Measurements from ENCODE around the gene AEN. TPM values are rescaled to one million over a fixed set of nuclear protein-coding genes. Genes with fewer than 3 reads are reported as not detected.

The AEN gene
- total RNA-seq, 4 donors from 2014 or later: 4.7 to 10.9 (median 5.8) TPM

DNA sequence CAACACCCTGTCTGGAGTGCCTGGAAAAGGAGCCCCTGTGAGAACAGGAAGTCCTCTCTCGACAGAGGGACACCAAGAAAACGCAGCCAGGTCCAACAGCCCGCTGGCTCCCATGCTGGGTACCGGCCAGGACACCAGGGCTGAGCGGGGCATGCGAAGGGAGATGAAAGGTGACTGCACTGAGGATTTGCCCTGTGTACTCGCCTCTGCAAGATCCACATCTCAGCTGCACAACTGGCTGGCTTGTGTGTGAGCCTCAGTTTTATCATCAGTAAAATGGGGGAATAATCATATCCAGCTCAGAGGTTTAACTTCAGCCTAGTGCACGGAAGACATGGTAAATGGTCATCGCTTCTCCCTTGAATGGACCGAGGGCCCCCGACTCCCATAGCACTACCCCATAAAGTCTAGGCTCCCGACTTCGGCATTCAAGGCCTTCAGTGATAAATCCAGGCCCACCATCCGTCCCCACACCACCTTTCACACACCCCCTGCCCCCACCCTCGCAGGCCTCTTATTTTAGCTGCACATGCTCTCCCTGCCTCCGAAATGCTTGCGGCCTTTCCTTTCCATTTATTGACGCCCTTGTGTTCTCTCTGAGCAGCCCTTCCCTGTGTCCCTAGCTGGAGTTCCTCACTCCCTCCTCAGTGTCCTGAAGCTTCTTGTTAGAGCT lies 33.4 kb downstream of the AEN start:
- TF ChIP-seq, protein P1, sequence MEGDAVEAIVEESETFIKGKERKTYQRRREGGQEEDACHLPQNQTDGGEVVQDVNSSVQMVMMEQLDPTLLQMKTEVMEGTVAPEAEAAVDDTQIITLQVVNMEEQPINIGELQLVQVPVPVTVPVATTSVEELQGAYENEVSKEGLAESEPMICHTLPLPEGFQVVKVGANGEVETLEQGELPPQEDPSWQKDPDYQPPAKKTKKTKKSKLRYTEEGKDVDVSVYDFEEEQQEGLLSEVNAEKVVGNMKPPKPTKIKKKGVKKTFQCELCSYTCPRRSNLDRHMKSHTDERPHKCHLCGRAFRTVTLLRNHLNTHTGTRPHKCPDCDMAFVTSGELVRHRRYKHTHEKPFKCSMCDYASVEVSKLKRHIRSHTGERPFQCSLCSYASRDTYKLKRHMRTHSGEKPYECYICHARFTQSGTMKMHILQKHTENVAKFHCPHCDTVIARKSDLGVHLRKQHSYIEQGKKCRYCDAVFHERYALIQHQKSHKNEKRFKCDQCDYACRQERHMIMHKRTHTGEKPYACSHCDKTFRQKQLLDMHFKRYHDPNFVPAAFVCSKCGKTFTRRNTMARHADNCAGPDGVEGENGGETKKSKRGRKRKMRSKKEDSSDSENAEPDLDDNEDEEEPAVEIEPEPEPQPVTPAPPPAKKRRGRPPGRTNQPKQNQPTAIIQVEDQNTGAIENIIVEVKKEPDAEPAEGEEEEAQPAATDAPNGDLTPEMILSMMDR (IDR thresholded peaks at IDR 0.05; ENCODE audit: low read depth): no peak

DNA sequence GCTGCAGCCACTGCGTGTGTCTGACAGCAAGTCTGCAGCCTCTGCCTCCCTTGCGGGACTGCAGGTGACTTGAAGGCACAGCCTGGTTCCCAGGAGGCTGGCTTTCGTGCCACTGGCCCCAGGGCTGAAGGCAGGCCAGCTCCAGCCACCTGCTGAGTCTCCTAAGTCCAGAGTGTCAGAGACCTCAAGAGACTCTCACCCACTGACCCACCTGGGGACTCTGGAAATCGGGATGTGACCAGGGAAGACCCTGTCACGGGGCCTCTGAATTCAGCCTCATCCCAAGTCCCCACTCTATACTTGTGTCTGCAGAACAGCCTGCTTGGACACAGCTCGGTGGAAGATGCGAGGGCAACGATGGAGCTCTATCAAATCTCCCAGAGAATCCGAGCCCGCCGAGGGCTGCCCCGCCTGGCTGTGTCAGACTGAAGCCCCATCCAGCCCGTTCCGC lies 34.0 kb downstream of the AEN start:
- TF ChIP-seq, protein P1 (IDR thresholded peaks at IDR 0.05; ENCODE audit: low read depth): no peak

DNA sequence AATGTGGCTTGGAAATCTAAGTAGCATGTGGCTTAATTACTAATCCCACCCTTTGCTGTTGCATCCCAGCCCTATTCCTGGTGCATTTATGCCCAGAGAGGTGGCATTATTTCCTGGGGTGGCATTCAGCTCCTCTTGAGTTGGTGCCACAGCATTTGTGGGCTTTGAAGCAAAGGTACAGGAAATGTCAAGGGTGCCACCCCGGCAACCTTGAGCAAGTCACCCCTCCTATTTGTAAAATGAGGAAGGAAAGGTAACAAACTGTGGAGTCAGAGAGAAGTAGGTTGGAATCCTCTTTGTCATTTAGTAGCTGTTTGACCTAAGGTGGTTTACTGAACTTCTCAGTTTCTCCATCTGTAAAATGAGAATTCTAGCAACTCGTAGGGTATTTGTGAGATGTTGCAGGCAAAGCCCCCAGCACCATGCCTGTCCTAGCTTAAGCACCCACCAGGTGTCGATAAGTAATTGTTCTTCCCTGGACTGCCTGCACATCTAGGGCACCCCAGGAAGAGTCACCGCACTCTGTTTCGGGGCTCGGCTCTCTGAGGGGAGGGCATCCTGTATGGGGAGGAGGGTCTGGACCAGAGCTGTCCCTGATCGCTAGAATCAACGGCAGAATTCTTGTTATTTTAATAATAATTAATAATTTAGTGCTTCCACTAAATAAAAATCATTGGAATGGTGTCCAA lies 34.8 kb downstream of the AEN start:
- TF ChIP-seq, protein P1 (IDR thresholded peaks at IDR 0.05; ENCODE audit: low read depth): no peak

DNA sequence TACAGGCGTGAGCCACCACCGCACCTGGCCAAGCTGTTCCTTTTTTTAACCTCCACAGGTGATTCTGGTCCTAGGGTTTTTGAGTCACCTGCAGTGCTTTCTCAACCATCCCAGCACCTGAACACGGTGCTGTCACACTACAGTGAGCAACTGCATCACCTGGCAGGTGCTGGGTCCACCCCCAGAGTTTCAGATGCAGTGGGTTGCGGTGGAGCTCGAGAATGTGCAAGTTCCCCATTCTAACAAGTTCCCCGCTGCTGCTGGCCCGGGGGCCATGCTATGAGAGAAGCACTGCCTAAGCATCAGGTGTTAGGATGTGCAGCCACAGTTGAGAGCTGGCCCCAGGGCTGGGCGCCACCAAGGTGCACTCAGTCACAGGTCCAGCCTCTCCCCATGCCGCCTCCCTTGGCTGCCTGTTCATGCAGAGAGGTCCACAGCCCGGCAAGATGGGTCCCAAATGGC lies 35.7 kb downstream of the AEN start:
- TF ChIP-seq, protein P1 (IDR thresholded peaks at IDR 0.05; ENCODE audit: low read depth): no peak

DNA sequence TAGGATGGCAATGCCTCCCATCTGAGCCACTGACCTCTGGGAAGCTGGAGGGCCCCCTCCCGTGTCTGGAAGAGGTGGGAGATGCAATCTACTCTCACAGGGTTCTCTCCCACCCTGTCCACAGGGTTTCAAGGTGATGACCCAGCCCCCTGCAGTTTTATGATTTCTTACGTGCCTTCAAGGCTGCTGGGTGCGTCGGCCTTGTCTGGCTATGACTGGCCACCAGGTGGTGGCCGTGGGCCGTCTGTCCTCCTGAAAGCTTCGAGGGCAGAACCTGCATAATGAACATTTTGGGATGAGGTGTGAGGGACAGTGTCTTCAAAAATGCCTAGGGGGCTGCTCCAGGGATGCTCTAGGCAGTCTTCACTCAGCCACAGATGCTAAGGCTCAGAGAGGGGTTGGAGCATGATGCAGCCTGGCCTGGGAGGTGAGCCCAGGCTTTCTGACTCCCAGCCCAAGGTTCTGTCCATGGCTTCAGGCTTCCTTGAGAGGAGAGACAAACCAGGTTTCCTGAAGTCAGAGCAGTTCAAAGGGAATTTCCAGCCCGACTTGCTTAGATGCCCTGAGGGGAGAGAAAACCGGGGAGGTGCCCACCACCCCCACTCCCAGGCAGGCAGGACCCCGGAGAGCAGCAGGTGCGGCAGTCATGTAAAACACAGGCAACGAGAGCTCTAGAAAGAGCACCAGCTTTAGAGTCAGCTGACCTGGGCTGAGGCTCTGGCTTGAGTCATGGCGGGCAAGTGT lies 36.4 kb downstream of the AEN start:
- TF ChIP-seq, protein P1 (IDR thresholded peaks at IDR 0.05; ENCODE audit: low read depth): no peak

DNA sequence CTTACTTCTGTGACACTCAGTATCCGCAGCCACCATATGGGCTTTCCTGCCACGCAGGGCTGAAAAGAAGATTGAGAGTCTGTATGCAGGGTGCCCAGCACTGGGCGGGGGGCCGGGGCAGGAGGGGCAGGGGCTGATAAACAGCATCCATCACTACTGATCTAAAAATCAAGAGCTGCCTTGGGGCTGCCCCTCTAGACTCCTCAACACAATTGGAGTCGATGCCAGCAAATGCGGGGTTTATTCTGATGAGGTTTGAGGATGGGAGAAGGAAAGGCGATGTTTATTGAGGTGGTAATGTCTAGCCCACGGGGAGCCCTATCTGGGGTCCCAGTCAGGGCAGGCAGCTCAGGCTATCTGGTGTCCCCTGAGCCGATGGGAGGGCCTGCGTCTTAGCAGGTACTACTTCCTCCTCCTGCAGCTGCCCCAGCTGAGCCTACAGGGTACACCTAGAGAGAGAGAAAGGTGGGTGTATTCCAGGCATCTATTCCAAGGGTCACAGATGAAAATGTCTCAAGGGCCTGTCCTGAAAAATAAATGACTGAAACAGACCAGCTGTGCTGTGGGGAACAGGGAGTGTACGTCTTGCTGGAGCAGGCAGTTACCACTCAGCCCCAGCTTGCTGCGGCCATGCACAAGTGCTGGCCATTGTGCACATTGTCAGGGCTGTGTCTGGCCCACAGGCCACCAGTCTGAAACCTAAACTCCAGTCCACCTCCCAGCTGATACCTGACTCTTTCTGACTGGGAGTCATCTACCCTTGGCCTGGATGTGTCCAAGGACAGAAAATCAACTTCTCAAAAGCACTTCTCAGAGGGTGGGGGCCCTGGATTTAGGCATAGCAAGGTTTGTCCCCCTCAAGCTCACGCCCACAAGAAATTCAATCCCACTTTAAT lies 37.2 kb downstream of the AEN start:
- TF ChIP-seq, protein P1 (IDR thresholded peaks at IDR 0.05; ENCODE audit: low read depth): no peak
